ENCODE measurements around the gene TTLL11.

- TF ChIP-seq CTCF (IDR thresholded peaks at IDR 0.05) (no peak), RFX5 (IDR thresholded peaks at IDR 0.05; ENCODE audit: low read length) (no peak), POLR2AphosphoS5 (IDR thresholded peaks at IDR 0.05; ENCODE audit: low read depth, low read length) (no peak), RAD21 (IDR thresholded peaks at IDR 0.05; ENCODE audit: low read length) (no peak)
These were observed 241.4 kb downstream of the TTLL11 start for GRCh38 chr9:121851641-121852091.

All from SK-N-SH (cell line).